Neuronal stem cell (in vitro differentiated cells): ENCODE results near the gene UGT1A1.
A peak's percentile ranks its signal among the peaks of the same experiment; 100 is the strongest.

Experiments
- DNase-seq: peaks from one replicate; pipeline ENCODE4 v3.0.0-alpha.2; 2013; ENCODE audit warnings: low spot score
- H2AFZ ChIP-seq: one replicate; pipeline ENCODE4 v1.6.1; 2013; ENCODE audit warnings: mild to moderate bottlenecking, low read length, inconsistent platforms
- H2AK5ac ChIP-seq: 2 replicates; pipeline ENCODE4 v1.6.1; 2013; ENCODE audit warnings: low read depth, mild to moderate bottlenecking, inconsistent platforms, low read length, moderate library complexity, mixed read lengths
- H2BK120ac ChIP-seq: 2 replicates; pipeline ENCODE4 v1.6.1; 2013; ENCODE audit warnings: low read depth, mild to moderate bottlenecking, inconsistent platforms, low read length, moderate library complexity, mixed read lengths
- H2BK12ac ChIP-seq: one replicate; pipeline ENCODE4 v1.6.1; 2013; ENCODE audit warnings: low read length, inconsistent platforms
- H2BK15ac ChIP-seq: 2 replicates; pipeline ENCODE4 v1.6.1; 2013; ENCODE audit warnings: mild to moderate bottlenecking, low read length, inconsistent platforms, mixed read lengths
- H2BK5ac ChIP-seq: one replicate; pipeline ENCODE4 v1.6.1; 2013; ENCODE audit warnings: inconsistent platforms, mild to moderate bottlenecking, low read length, moderate library complexity
- H3K14ac ChIP-seq: one replicate; pipeline ENCODE4 v1.6.1; 2013; ENCODE audit warnings: low read length, inconsistent platforms
- H3K18ac ChIP-seq: 2 replicates; pipeline ENCODE4 v1.6.1; 2013; ENCODE audit warnings: low read length, inconsistent platforms
- H3K23ac ChIP-seq: 2 replicates; pipeline ENCODE4 v1.6.1; 2013; ENCODE audit warnings: low read depth, mild to moderate bottlenecking, mixed read lengths, low read length, inconsistent platforms; ENCODE audit not compliant: poor library complexity
- H3K27ac ChIP-seq: replicated peaks from 3 replicates; pipeline ENCODE4 v1.5.1; 2013; ENCODE audit warnings: low read length, inconsistent platforms
- H3K27me3 ChIP-seq, 3 experiments: 2 replicates each; pipeline ENCODE4 v1.6.1; 2013; ENCODE audit warnings: low read length in 3 of 3, mild to moderate bottlenecking in 2 of 3, inconsistent platforms in 1 of 3, low read depth in 1 of 3, mixed read lengths in 1 of 3, moderate library complexity in 1 of 3; ENCODE audit not compliant: control insufficient read depth in 3 of 3, insufficient read depth in 3 of 3
- H3K36me3 ChIP-seq, 2 donors: replicated peaks in 1 of 2; 2 replicates each; pipeline ENCODE4 v1.6.1; 2013; ENCODE audit warnings: low read length in 2 of 2; ENCODE audit not compliant: control insufficient read depth in 2 of 2, insufficient read depth in 2 of 2
- H3K4ac ChIP-seq: 2 replicates; pipeline ENCODE4 v1.6.1; 2013; ENCODE audit warnings: inconsistent platforms, mild to moderate bottlenecking, low read length, moderate library complexity
- H3K4me1 ChIP-seq, 2 donors: 1 replicate in 1 of 2; 2 replicates in 1 of 2; pipeline ENCODE4 v1.6.1; 2013; ENCODE audit warnings: low read length in 2 of 2, low read depth in 1 of 2; ENCODE audit not compliant: control insufficient read depth in 2 of 2, insufficient read depth in 1 of 2
- H3K4me2 ChIP-seq: one replicate; pipeline ENCODE4 v1.6.1; 2013; ENCODE audit warnings: mild to moderate bottlenecking, low read length, inconsistent platforms; ENCODE audit not compliant: insufficient read depth, poor library complexity, severe bottlenecking
- H3K4me3 ChIP-seq, 2 donors: 2 replicates each; pipeline ENCODE4 v1.5.1; 2013; ENCODE audit warnings: low read length in 2 of 2, mild to moderate bottlenecking in 2 of 2, inconsistent platforms in 1 of 2, moderate library complexity in 1 of 2
- H3K79me1 ChIP-seq: one replicate; pipeline ENCODE4 v1.6.1; 2013; ENCODE audit warnings: low read depth, mild to moderate bottlenecking, inconsistent platforms, low read length, moderate library complexity
- H3K9ac ChIP-seq: one replicate; pipeline ENCODE4 v1.6.1; 2013; ENCODE audit warnings: mild to moderate bottlenecking, low read depth, low read length, inconsistent platforms; ENCODE audit not compliant: poor library complexity
- H3K9me3 ChIP-seq, 2 donors: replicated peaks in 1 of 2; 2 replicates each; pipeline versions ENCODE3 to v1.6.1; 2013; ENCODE audit warnings: low read length in 2 of 2, mild to moderate bottlenecking in 2 of 2, inconsistent platforms in 1 of 2, low read depth in 1 of 2, mixed read lengths in 1 of 2, moderate library complexity in 1 of 2; ENCODE audit not compliant: control insufficient read depth in 2 of 2, insufficient read depth in 1 of 2
- H4K8ac ChIP-seq: one replicate; pipeline ENCODE4 v1.6.1; 2013; ENCODE audit warnings: low read depth, mild to moderate bottlenecking, inconsistent platforms, low read length, moderate library complexity
- H4K91ac ChIP-seq: one replicate; pipeline ENCODE4 v1.6.1; 2013; ENCODE audit warnings: low read length, low read depth, mild to moderate bottlenecking, inconsistent platforms; ENCODE audit not compliant: poor library complexity
- WGBS, 2 donors: extraction: QIAGEN DNeasy Blood & Tissue Kit; methylation state at CpG; one replicate each; pipeline ENCODE4 v1.1.7; 2013; ENCODE audit warnings: missing lambda C conversion rate in 2 of 2, mixed read lengths in 1 of 2; ENCODE audit not compliant: insufficient read length in 2 of 2, insufficient replicate concordance in 1 of 2; ENCODE audit errors: extremely low coverage in 2 of 2; 5-methylcytosine and 5-hydroxymethylcytosine counted together

UGT1A1 gene

GRCh38 chr2:233815861-233816260 lies 55.8 kb downstream of the UGT1A1 start:
- H3K23ac ChIP-seq, result no peak overlapping the region
- H2AK5ac ChIP-seq, result no peak overlapping the region
- no peak overlapping the region for H3K9ac ChIP-seq
- peaks cover 0 to 2% of the 10 kb centered on the region in 2 donors for H3K4me1 ChIP-seq
- no peak overlapping the region for H4K91ac ChIP-seq
- H3K36me3 ChIP-seq, result no peaks in the 10 kb centered on the region
- H2BK15ac ChIP-seq, result no peak overlapping the region
- no peak overlapping the region for H2BK5ac ChIP-seq
- no peak for DNase-seq
- no peak overlapping the region for H4K8ac ChIP-seq
- H3K9me3 ChIP-seq, result no peaks in the 10 kb centered on the region
- no peak overlapping the region for H2BK120ac ChIP-seq
- H3K79me1 ChIP-seq, result no peaks in the 10 kb centered on the region
- no CpG with 5 or more reads among the region's 6 CpGs for WGBS, 2 donors
- H2BK12ac ChIP-seq, result no peak overlapping the region
- H3K4me3 ChIP-seq, result no peak overlapping the region
- peaks cover 0 to 3% (median 0%) of the 10 kb centered on the region in 3 experiments for H3K27me3 ChIP-seq
- no peak overlapping the region for H2AFZ ChIP-seq
- no peak overlapping the region for H3K27ac ChIP-seq
- no peak overlapping the region for H3K14ac ChIP-seq
- H3K18ac ChIP-seq, result no peak overlapping the region
- H3K4me2 ChIP-seq, result no peak overlapping the region
- H3K4ac ChIP-seq, result no peak overlapping the region

- Histone ChIP-seq H2AFZ (no peak overlapping the region), H3K4ac (no peak overlapping the region), H4K8ac (no peak overlapping the region), H2BK120ac (no peak overlapping the region), H3K27me3 (peaks cover 0 to 3% (median 0%) of the 10 kb centered on the region in 3 experiments), H3K4me3 (no peak overlapping the region), H3K4me2 (no peak overlapping the region), H2BK5ac (no peak overlapping the region), H4K91ac (no peak overlapping the region), H3K23ac (peak overlapping the region; percentile 28), H3K14ac (no peak overlapping the region), H2BK12ac (no peak overlapping the region), H3K4me1 (peaks cover 0 to 2% of the 10 kb centered on the region in 2 donors), H3K27ac (no peak overlapping the region), H2BK15ac (no peak overlapping the region), H3K36me3 (no peaks in the 10 kb centered on the region), H3K79me1 (no peaks in the 10 kb centered on the region), H3K9me3 (no peaks in the 10 kb centered on the region), H3K9ac (no peak overlapping the region), H3K18ac (no peak overlapping the region), H2AK5ac (no peak overlapping the region)
- no peak for DNase-seq
- WGBS, 2 donors, result no CpG with 5 or more reads among the region's 2 CpGs
These were observed 56.3 kb downstream of the UGT1A1 start for GRCh38 chr2:233816334-233816733.

GRCh38 chr2:233816771-233817170 lies 56.7 kb downstream of the UGT1A1 start:
- H2AFZ ChIP-seq, result no peak overlapping the region
- H3K4me1 ChIP-seq, result peaks cover 0 to 2% of the 10 kb centered on the region in 2 donors
- H3K9me3 ChIP-seq, result no peaks in the 10 kb centered on the region
- no peak overlapping the region for H3K4me2 ChIP-seq
- no peak overlapping the region for H4K91ac ChIP-seq
- no peaks in the 10 kb centered on the region for H3K79me1 ChIP-seq
- no peak overlapping the region for H3K27ac ChIP-seq
- H2BK120ac ChIP-seq, result no peak overlapping the region
- H2BK15ac ChIP-seq, result no peak overlapping the region
- H2BK12ac ChIP-seq, result no peak overlapping the region
- no peak overlapping the region for H3K4ac ChIP-seq
- H3K36me3 ChIP-seq, result no peaks in the 10 kb centered on the region
- WGBS, 2 donors, result no CpG with 5 or more reads among the region's 4 CpGs
- no peak for DNase-seq
- no peak overlapping the region for H3K4me3 ChIP-seq
- no peak overlapping the region for H3K9ac ChIP-seq
- peaks cover 0 to 3% (median 0%) of the 10 kb centered on the region in 3 experiments for H3K27me3 ChIP-seq
- H4K8ac ChIP-seq, result no peak overlapping the region
- H3K14ac ChIP-seq, result no peak overlapping the region
- no peak overlapping the region for H3K18ac ChIP-seq
- H2AK5ac ChIP-seq, result no peak overlapping the region
- no peak overlapping the region for H3K23ac ChIP-seq
- no peak overlapping the region for H2BK5ac ChIP-seq

GRCh38 chr2:233817361-233817911 lies 57.4 kb downstream of the UGT1A1 start:
- Histone ChIP-seq H3K4me2 (no peak overlapping the region), H2BK15ac (no peak overlapping the region), H4K91ac (no peak overlapping the region), H2AK5ac (peak overlapping the region; percentile 76), H4K8ac (no peak overlapping the region), H3K79me1 (no peaks in the 10 kb centered on the region), H2BK120ac (no peak overlapping the region), H3K9ac (peak overlapping the region; percentile 31), H3K14ac (peak overlapping the region; percentile 3), H3K4ac (no peak overlapping the region), H3K36me3 (no peaks in the 10 kb centered on the region), H3K18ac (peak overlapping the region; percentile 50), H3K4me1 (peaks cover 0 to 2% of the 10 kb centered on the region in 2 donors), H3K27me3 (peaks cover 0 to 3% (median 0%) of the 10 kb centered on the region in 3 experiments), H2AFZ (no peak overlapping the region), H3K23ac (no peak overlapping the region), H2BK12ac (no peak overlapping the region), H3K4me3 (no peak overlapping the region), H3K27ac (no peak overlapping the region), H3K9me3 (no peaks in the 10 kb centered on the region), H2BK5ac (no peak overlapping the region)
- DNase-seq, result no peak
- WGBS, 2 donors, result no CpG with 5 or more reads among the region's 3 CpGs
